PFSK-1 (cell line): ENCODE results near the gene ERC2.

ENCODE experiments used
- FOXP2 ChIP-seq: optimal IDR thresholded peaks from 2 replicates; pipeline ENCODE3; 2011; ENCODE audit warnings: borderline replicate concordance, control low read depth, inconsistent platforms; ENCODE audit not compliant: insufficient read depth; ENCODE audit errors: extremely low read length, extremely low read depth
- POLR2AphosphoS5 ChIP-seq: IDR thresholded peaks from 2 replicates; pipeline ENCODE4 v1.6.1; 2012; ENCODE audit warnings: low read depth, mild to moderate bottlenecking, control low read depth, low read length, moderate library complexity
- SIN3A ChIP-seq: IDR thresholded peaks from 2 replicates; pipeline ENCODE4 v1.6.1; 2012; ENCODE audit warnings: mild to moderate bottlenecking, low read length, moderate library complexity, borderline replicate concordance; ENCODE audit not compliant: insufficient read depth
- TAF1 ChIP-seq: IDR thresholded peaks from 2 replicates; pipeline ENCODE4 v1.6.1; 2012; ENCODE audit warnings: low read length, control low read depth, borderline replicate concordance; ENCODE audit not compliant: insufficient read depth
- TF ChIP-seq, protein P1 (sequence below), 2 experiments: IDR thresholded peaks; 2 replicates each; pipeline versions ENCODE4 v1.6.1 to v1.8.0; 2011 to 2012; ENCODE audit warnings: low read depth in 2 of 2, low read length in 2 of 2, control low read depth in 1 of 2, inconsistent platforms in 1 of 2, mild to moderate bottlenecking in 1 of 2, moderate library complexity in 1 of 2; ENCODE audit not compliant: insufficient read depth in 1 of 2

DNA sequence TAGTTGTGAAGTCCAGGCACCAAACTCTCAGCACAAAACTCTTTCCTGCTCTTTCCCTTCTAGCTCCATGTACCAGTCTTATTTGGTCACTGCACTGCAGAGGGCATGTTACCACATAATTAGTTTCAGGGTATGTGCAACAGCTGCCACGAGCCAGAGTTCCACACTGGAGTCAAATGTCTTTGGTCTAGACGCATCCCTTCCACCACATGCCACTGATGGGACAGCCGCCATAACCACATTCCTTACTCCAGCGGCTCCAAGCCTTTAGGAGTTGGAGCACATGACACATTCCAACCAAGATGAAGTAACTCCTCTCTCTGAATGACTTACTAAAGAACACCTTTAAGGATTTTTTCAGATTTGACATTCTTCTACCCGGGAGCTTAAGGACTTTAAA lies 153.4 kb downstream of the ERC2 start:
- TF ChIP-seq TAF1 (no peak), POLR2AphosphoS5 (no peak), SIN3A (no peak), FOXP2 (no peak)
- TF ChIP-seq, protein P1, sequence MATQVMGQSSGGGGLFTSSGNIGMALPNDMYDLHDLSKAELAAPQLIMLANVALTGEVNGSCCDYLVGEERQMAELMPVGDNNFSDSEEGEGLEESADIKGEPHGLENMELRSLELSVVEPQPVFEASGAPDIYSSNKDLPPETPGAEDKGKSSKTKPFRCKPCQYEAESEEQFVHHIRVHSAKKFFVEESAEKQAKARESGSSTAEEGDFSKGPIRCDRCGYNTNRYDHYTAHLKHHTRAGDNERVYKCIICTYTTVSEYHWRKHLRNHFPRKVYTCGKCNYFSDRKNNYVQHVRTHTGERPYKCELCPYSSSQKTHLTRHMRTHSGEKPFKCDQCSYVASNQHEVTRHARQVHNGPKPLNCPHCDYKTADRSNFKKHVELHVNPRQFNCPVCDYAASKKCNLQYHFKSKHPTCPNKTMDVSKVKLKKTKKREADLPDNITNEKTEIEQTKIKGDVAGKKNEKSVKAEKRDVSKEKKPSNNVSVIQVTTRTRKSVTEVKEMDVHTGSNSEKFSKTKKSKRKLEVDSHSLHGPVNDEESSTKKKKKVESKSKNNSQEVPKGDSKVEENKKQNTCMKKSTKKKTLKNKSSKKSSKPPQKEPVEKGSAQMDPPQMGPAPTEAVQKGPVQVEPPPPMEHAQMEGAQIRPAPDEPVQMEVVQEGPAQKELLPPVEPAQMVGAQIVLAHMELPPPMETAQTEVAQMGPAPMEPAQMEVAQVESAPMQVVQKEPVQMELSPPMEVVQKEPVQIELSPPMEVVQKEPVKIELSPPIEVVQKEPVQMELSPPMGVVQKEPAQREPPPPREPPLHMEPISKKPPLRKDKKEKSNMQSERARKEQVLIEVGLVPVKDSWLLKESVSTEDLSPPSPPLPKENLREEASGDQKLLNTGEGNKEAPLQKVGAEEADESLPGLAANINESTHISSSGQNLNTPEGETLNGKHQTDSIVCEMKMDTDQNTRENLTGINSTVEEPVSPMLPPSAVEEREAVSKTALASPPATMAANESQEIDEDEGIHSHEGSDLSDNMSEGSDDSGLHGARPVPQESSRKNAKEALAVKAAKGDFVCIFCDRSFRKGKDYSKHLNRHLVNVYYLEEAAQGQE (IDR thresholded peaks at IDR 0.05; ENCODE audit: insufficient read depth in 1 of 2, low read depth in 2 of 2, low read length in 2 of 2), result no peak
